Endodermal cell (in vitro differentiated cells): ENCODE measurements around the gene ZMYM3. TPM values are rescaled to one million over a fixed set of nuclear protein-coding genes. Genes with fewer than 3 reads are reported as not detected.

Source experiments
- DNase-seq: peaks from one replicate; pipeline ENCODE4 v3.0.0-alpha.2; 2017
- H3K27ac ChIP-seq: 2 replicates; pipeline ENCODE4 v1.5.1; 2013; ENCODE audit warnings: mild to moderate bottlenecking, low read depth, low read length, moderate library complexity
- H3K27me3 ChIP-seq: 2 replicates; pipeline ENCODE4 v1.6.1; 2013; ENCODE audit warnings: mild to moderate bottlenecking, low read length, moderate library complexity; ENCODE audit not compliant: insufficient read depth, control insufficient read depth, poor library complexity, severe bottlenecking
- H3K36me3 ChIP-seq: 2 replicates; pipeline ENCODE4 v1.7.0; 2013; ENCODE audit warnings: mild to moderate bottlenecking, low read length, moderate library complexity; ENCODE audit not compliant: control insufficient read depth, insufficient read depth
- H3K4me1 ChIP-seq: one replicate; pipeline ENCODE4 v1.7.0; 2013; ENCODE audit warnings: low read length; ENCODE audit not compliant: control insufficient read depth, insufficient read depth
- H3K4me3 ChIP-seq: 2 replicates; pipeline ENCODE4 v1.5.1; 2013; ENCODE audit warnings: mild to moderate bottlenecking, low read length, moderate library complexity
- H3K9ac ChIP-seq: 2 replicates; pipeline ENCODE4 v1.6.1; 2013; ENCODE audit warnings: mild to moderate bottlenecking, low read length, moderate library complexity; ENCODE audit not compliant: poor library complexity, severe bottlenecking; ENCODE audit errors: extremely low read depth
- H3K9me3 ChIP-seq: 2 replicates; pipeline ENCODE4 v1.6.1; 2013; ENCODE audit warnings: mild to moderate bottlenecking, low read length, moderate library complexity; ENCODE audit not compliant: control insufficient read depth
- H3K27ac Mint-ChIP-seq: 2 replicates; pipeline ENCODE4 v1.8.0; 2020; ENCODE audit warnings: mixed read lengths
- H3K27me3 Mint-ChIP-seq: 2 replicates; pipeline ENCODE4 v1.8.0; 2021; ENCODE audit warnings: mild to moderate bottlenecking, mixed read lengths; ENCODE audit not compliant: insufficient read depth
- H3K36me3 Mint-ChIP-seq: 2 replicates; pipeline ENCODE4 v1.8.0; 2020; ENCODE audit warnings: low read depth, mixed read lengths
- H3K4me1 Mint-ChIP-seq: 2 replicates; pipeline ENCODE4 v1.8.0; 2020; ENCODE audit warnings: mixed read lengths
- H3K4me3 Mint-ChIP-seq: 2 replicates; pipeline ENCODE4 v1.8.0; 2020; ENCODE audit warnings: mild to moderate bottlenecking, moderate library complexity, mixed read lengths
- H3K9me3 Mint-ChIP-seq: 2 replicates; pipeline ENCODE4 v1.8.0; 2020; ENCODE audit warnings: mild to moderate bottlenecking, mixed read lengths
- WGBS, 2 experiments: methylation state at CpG; one replicate each; pipeline versions ENCODE4 v1.1.5 to v1.1.7; 2013; ENCODE audit warnings: missing lambda C conversion rate in 2 of 2, mixed read lengths in 1 of 2; ENCODE audit not compliant: insufficient coverage in 1 of 2, insufficient read length in 1 of 2; 5-methylcytosine and 5-hydroxymethylcytosine counted together
- total RNA-seq, 2 donors: library from RNA; stranded (reverse); fragmentation: NEBNext Ultra II Directional in 1 of 2; extraction: Animal tissue kit (Norgen Biotek cat#: 25700) in 1 of 2; gene quantifications; 2 replicates in 1 of 2; 3 replicates in 1 of 2; pipeline ENCODE4 v1.2.1, GENCODE V29; 2021
- TF ChIP-seq, protein P1 (sequence below): fragments of 200-600 bp; sonication (generic); conservative IDR thresholded peaks from 2 replicates; pipeline ENCODE4 v1.5.0; 2021; ENCODE audit warnings: antibody characterized with exemption, mild to moderate bottlenecking

The ZMYM3 gene
- total RNA-seq, 2 donors from 2014 or later = 91.0 to 91.8 TPM

DNA sequence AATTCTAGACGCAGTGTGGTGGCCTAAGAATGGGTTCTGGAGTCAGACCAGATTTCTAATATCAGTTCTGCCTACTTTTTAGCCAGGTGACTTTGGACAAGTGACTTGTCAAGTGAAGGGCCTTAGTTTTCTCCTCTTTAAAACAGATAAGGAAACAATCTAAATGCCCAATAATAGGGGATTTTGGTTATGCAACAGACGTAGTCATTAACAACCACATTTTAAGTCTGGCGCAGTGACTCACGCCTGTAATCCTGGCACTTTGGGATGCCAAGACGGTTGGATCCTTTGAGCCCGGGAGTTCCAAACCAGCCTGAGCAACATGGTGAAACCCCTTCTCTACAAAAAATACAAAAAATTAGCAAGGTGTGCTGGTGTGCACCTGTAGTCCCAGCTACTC lies 2.1 kb upstream of the ZMYM3 start:
- Histone ChIP-seq H3K27ac (no peak overlapping the region), H3K27me3 (no peaks in the 10 kb centered on the region), H3K9me3 (no peaks in the 10 kb centered on the region), H3K9ac (no peak overlapping the region), H3K4me1 (no peaks in the 10 kb centered on the region), H3K4me3 (peak overlapping the region; percentile 83), H3K36me3 (no peaks in the 10 kb centered on the region)
- H3K27ac Mint-ChIP-seq = no peak overlapping the region
- peaks cover 38% of the 10 kb centered on the region for H3K9me3 Mint-ChIP-seq
- peaks cover 8% of the 10 kb centered on the region for H3K4me1 Mint-ChIP-seq
- WGBS, 2 experiments = 88 to 95% methylated on average over 3 to 6 of the region's 6 CpGs
- peaks cover 3% of the 10 kb centered on the region for H3K36me3 Mint-ChIP-seq
- H3K4me3 Mint-ChIP-seq = peak overlapping the region; percentile 91
- no peaks in the 10 kb centered on the region for H3K27me3 Mint-ChIP-seq
- no peak for DNase-seq
- TF ChIP-seq, protein P1, sequence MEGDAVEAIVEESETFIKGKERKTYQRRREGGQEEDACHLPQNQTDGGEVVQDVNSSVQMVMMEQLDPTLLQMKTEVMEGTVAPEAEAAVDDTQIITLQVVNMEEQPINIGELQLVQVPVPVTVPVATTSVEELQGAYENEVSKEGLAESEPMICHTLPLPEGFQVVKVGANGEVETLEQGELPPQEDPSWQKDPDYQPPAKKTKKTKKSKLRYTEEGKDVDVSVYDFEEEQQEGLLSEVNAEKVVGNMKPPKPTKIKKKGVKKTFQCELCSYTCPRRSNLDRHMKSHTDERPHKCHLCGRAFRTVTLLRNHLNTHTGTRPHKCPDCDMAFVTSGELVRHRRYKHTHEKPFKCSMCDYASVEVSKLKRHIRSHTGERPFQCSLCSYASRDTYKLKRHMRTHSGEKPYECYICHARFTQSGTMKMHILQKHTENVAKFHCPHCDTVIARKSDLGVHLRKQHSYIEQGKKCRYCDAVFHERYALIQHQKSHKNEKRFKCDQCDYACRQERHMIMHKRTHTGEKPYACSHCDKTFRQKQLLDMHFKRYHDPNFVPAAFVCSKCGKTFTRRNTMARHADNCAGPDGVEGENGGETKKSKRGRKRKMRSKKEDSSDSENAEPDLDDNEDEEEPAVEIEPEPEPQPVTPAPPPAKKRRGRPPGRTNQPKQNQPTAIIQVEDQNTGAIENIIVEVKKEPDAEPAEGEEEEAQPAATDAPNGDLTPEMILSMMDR = no peak

- Histone ChIP-seq H3K27ac (no peak overlapping the region), H3K4me1 (no peaks in the 10 kb centered on the region), H3K36me3 (peaks cover 16% of the 10 kb centered on the region), H3K4me3 (peak overlapping the region; percentile 83), H3K9me3 (no peaks in the 10 kb centered on the region), H3K27me3 (no peaks in the 10 kb centered on the region), H3K9ac (peak overlapping the region; percentile 55)
- Mint-ChIP-seq H3K9me3 (peaks cover 53% of the 10 kb centered on the region), H3K27ac (peak overlapping the region; percentile 95), H3K27me3 (no peaks in the 10 kb centered on the region), H3K4me3 (peak overlapping the region; percentile 91), H3K36me3 (peaks cover 23% of the 10 kb centered on the region), H3K4me1 (peaks cover 8% of the 10 kb centered on the region)
- 0% methylated on average over 1 to 22 of the region's 35 CpGs for WGBS, 2 experiments
- TF ChIP-seq, protein P1 = peak; percentile 66
- peak; percentile 78 for DNase-seq
Measured at GRCh38 chrX:71253253-71254091, 468 bp downstream of the ZMYM3 start.

DNA sequence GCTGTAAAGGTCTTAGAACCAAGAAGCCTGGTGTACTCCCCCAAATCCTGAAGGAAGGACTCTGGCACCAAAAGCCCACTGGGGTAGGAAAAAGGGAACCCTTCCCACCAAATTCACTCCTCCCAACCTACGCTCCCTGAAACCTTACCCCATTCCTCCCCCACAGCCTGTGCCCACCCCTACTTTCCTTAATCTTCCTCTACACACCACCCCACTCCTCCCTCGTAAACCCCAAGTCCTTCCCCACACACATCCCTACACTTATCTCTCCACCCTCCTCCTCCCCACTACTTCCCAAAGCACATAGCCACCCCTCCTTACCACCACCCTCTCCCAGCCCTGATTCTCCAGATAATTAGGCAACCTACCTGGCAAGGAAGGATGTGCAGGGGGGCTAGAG lies 1.7 kb downstream of the ZMYM3 start:
- 67% methylated on average over 2 of the region's 2 CpGs; no CpG with 5 or more reads in 1 of the 2 experiments for WGBS, 2 experiments
- peaks cover 62% of the 10 kb centered on the region for H3K9me3 Mint-ChIP-seq
- H3K4me1 Mint-ChIP-seq = peaks cover 8% of the 10 kb centered on the region
- peak overlapping the region; percentile 91 for H3K4me3 Mint-ChIP-seq
- Histone ChIP-seq H3K27ac (no peak overlapping the region), H3K4me1 (no peaks in the 10 kb centered on the region), H3K9me3 (no peaks in the 10 kb centered on the region), H3K36me3 (peaks cover 20% of the 10 kb centered on the region), H3K27me3 (no peaks in the 10 kb centered on the region), H3K9ac (no peak overlapping the region), H3K4me3 (peak overlapping the region; percentile 83)
- TF ChIP-seq, protein P1 = no peak
- H3K27me3 Mint-ChIP-seq = no peaks in the 10 kb centered on the region
- H3K27ac Mint-ChIP-seq = no peak overlapping the region
- no peak for DNase-seq
- peaks cover 34% of the 10 kb centered on the region for H3K36me3 Mint-ChIP-seq
